NT2/D1 (cell line): ENCODE results near the gene STX8.

Experiments
- SUZ12 ChIP-seq: IDR thresholded peaks from 2 replicates; pipeline ENCODE4 v1.6.1; 2011; ENCODE audit not compliant: insufficient read length, insufficient read depth; ENCODE audit errors: extremely low read depth
- YY1 ChIP-seq: IDR thresholded peaks from 2 replicates; pipeline ENCODE4 v1.6.1; 2011; ENCODE audit not compliant: insufficient read length, insufficient read depth
- ZNF274 ChIP-seq: IDR thresholded peaks from 2 replicates; pipeline ENCODE4 v1.6.1; 2011; ENCODE audit warnings: mild to moderate bottlenecking, low read depth, low read length

DNA sequence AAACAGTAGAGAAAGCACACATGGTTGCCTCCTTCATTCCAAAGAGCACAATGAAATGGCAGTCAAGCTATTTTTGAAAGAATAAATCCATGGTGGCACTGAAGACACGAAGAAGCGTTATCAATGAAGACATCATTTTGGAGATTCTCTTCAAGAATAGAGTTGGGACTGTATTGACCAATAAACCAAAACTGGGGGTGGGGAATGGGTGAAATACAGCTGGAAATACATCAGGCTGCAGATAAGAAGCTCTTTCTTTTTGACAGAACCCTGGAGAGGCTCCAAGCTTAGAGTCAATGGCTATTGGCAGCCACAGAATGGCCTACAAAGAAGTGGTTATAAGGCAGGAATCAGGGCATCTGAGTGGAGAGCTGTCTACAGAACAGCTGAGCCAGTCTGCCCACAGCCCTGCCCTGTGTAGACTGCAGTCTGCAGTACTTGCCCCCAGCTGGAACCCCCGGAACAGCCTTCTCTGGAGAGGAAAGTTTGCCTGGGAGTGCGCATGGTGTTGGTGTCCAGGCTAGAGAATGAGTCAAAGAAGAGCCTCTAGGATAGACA, 100.4 kb downstream of the STX8 start:
- no peak for TF ChIP-seq ZNF274
- TF ChIP-seq YY1, result no peak
- no peak for TF ChIP-seq SUZ12
